K562 (cell line): ENCODE measurements around the gene SLC16A4. TPM values are rescaled to one million over a fixed set of nuclear protein-coding genes. Genes with fewer than 3 reads are reported as not detected.
A peak's percentile ranks its signal among the peaks of the same experiment; 100 is the strongest.

Experiments
- ARID3A ChIP-seq: IDR thresholded peaks from 2 replicates; pipeline ENCODE4 v1.6.1; 2012; ENCODE audit warnings: low read depth, low read length, improper control_type of control experiment, borderline replicate concordance
- FOSL1 ChIP-seq: fragments of 200-800 bp; sonication (Bioruptor generic); conservative IDR thresholded peaks from 2 replicates; pipeline ENCODE4 v1.6.1; 2016; ENCODE audit warnings: missing genetic modification characterization, missing compliant biosample characterization
- FOXP1 ChIP-seq: sonication (generic); formaldehyde crosslinking; IDR thresholded peaks from 2 replicates; pipeline ENCODE4 v1.8.0; 2022; ENCODE audit warnings: mild to moderate bottlenecking, missing genetic modification reagents
- IFI16 ChIP-seq: fragments of 250-450 bp; sonication (Bioruptor Pico); IDR thresholded peaks from 2 replicates; pipeline ENCODE4 v2.1.2; 2022; ENCODE audit warnings: mild to moderate bottlenecking, inconsistent platforms
- MEIS2 ChIP-seq: fragments of 450-650 bp; IDR thresholded peaks from 2 replicates; pipeline ENCODE4 v1.6.1; 2014; ENCODE audit warnings: mild to moderate bottlenecking; ENCODE audit not compliant: partially characterized antibody
- NCOR1 ChIP-seq: fragments of 450-650 bp; IDR thresholded peaks from 2 replicates; pipeline ENCODE4 v1.6.1; 2016; ENCODE audit warnings: mild to moderate bottlenecking, moderate library complexity
- POLR2AphosphoS2 ChIP-seq: IDR thresholded peaks from 2 replicates; pipeline ENCODE4 v1.6.1; 2012; ENCODE audit warnings: low read length, improper control_type of control experiment
- RB1 ChIP-seq: fragments of 450-650 bp; IDR thresholded peaks from 2 replicates; pipeline ENCODE4 v1.6.1; 2017; ENCODE audit warnings: low read depth, mild to moderate bottlenecking
- TAF15 ChIP-seq: fragments of 200-400 bp; formaldehyde crosslinking; IDR thresholded peaks from 2 replicates; pipeline ENCODE4 v1.6.1; 2017; ENCODE audit warnings: mild to moderate bottlenecking, low read depth, low read length, moderate library complexity
- TBP ChIP-seq: optimal IDR thresholded peaks from 2 replicates; pipeline ENCODE3; 2011; ENCODE audit warnings: low read depth, low read length, improper control_type of control experiment
- WHSC1 ChIP-seq: IDR thresholded peaks from one replicate; pipeline ENCODE4 v1.6.1; 2012; ENCODE audit warnings: low read length, control low read depth, inconsistent platforms
- ZFP1 ChIP-seq: fragments of 450-650 bp; formaldehyde crosslinking; IDR thresholded peaks from 2 replicates; pipeline ENCODE4 v1.4.0; 2020; ENCODE audit warnings: mild to moderate bottlenecking, mixed read lengths
- ZFP91 ChIP-seq: sonication (generic); formaldehyde crosslinking; IDR thresholded peaks from 2 replicates; pipeline ENCODE4 v1.8.0; 2022; ENCODE audit warnings: mild to moderate bottlenecking, missing genetic modification reagents
- ZKSCAN8 ChIP-seq: fragments of 200-800 bp; sonication (Bioruptor generic); IDR thresholded peaks from 2 replicates; pipeline ENCODE4 v1.6.1; 2016; ENCODE audit warnings: missing genetic modification characterization, missing compliant biosample characterization
- ZMIZ1 ChIP-seq, 2 experiments: fragments of 150-350 bp in 1 of 2; IDR thresholded peaks; 2 replicates each; pipeline ENCODE4 v1.6.1; 2012 to 2016; ENCODE audit warnings: low read depth in 2 of 2, low read length in 2 of 2, mild to moderate bottlenecking in 1 of 2, moderate library complexity in 1 of 2
- ZNF274 ChIP-seq: IDR thresholded peaks from 2 replicates; pipeline ENCODE4 v1.6.1; 2011; ENCODE audit warnings: low read depth, mild to moderate bottlenecking, low read length, moderate library complexity, borderline replicate concordance
- ZNF639 ChIP-seq, 2 experiments: fragments of 200-800 bp in 1 of 2; sonication (Bioruptor generic) in 1 of 2; sonication (generic) in 1 of 2; formaldehyde crosslinking in 1 of 2; IDR thresholded peaks in 1 of 2; conservative IDR thresholded peaks in 1 of 2; 2 replicates each; pipeline versions ENCODE4 v1.5.0 to v1.6.1; 2016 to 2020; ENCODE audit warnings: missing compliant biosample characterization in 1 of 2, missing genetic modification characterization in 1 of 2, missing genetic modification reagents in 1 of 2
- polyA plus RNA-seq, 8 experiments: library from polyadenylated mRNA; depleted of rRNA in 4 of 8; stranded (reverse) in 5 of 8; unstranded in 3 of 8; fragments of >200 nt; fragmentation: Nextera tagmentation in 2 of 8; fragmentation: Illumina TruSeq in 1 of 8; extraction: Ambion mirVana in 2 of 8; extraction: Trizol in 1 of 8; gene quantifications; 2 replicates each; pipeline versions ENCODE4 v1.2.1 to v1.2.3, GENCODE V29; 2011 to 2014; ENCODE audit warnings: inconsistent platforms in 1 of 8, missing spikeins in 1 of 8
- total RNA-seq, 7 experiments: library from RNA; depleted of rRNA in 6 of 7; stranded (reverse); fragments of >200 nt in 6 of 7; fragmentation: Illumina TruSeq in 2 of 7; extraction: Trizol in 2 of 7; gene quantifications; 2 replicates each; pipeline versions ENCODE4 v1.2.1 to v1.2.3, GENCODE V29; 2011 to 2021; ENCODE audit warnings: low replicate concordance in 1 of 7

The SLC16A4 gene
- total and polyA plus RNA-seq, 9 of the 15 experiments (the other 6 are each of a cell fraction or from before 2014, with no cell fraction given): 0.04 to 0.31 (median 0.18) TPM; not detected in 1

DNA sequence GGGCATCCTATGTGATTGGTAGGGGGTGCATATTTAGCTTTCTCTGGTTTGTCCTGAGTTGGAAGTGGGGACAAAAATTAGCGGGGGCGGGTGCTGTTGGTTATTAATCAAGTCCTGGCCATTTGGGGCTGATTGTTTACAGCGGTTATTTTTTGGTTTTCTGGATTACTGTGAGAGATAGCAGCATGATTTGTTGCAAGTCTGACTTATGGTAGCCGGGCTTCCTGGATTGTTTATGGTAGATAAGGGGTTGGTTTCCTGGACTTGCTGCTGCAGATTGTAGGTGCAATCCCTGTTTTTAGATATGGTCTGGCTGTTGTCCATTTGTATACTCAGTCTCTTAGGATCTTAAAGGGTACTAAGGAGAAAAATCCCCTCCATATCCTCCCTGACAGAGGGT, 48.1 kb upstream of the SLC16A4 start (continued):
- TF ChIP-seq ARID3A: no peak
- TF ChIP-seq ZFP91 (CRISPR knock-in tag): no peak
- no peak for TF ChIP-seq IFI16 (CRISPR knock-in tag)
- peak; percentile 33; the same call in 1 of the 2 replicates for TF ChIP-seq FOSL1
- peak in 1 of 2 experiments; percentile 38; a peak in 1 of 4 replicates for TF ChIP-seq ZMIZ1 (IDR thresholded peaks at IDR 0.05; ENCODE audit: low read depth in 2 of 2, low read length in 2 of 2)
- peak; percentile 79 for TF ChIP-seq NCOR1
- TF ChIP-seq ZKSCAN8: no peak; the same call in 1 of the 2 replicates
- TF ChIP-seq FOXP1 (CRISPR knock-in tag): no peak
- TF ChIP-seq TBP: no peak
- TF ChIP-seq TAF15: no peak
- TF ChIP-seq ZFP1 (CRISPR knock-in tag): no peak
- no peak for TF ChIP-seq POLR2AphosphoS2
- TF ChIP-seq ZNF274: no peak
- no peak for TF ChIP-seq WHSC1
- no peak for TF ChIP-seq ZNF639 (CRISPR knock-in tag; conservative IDR thresholded peaks at IDR 0.05 in 1 of 2, IDR thresholded peaks at IDR 0.05 in 1 of 2)
- TF ChIP-seq RB1: no peak
- peak; percentile 96 for TF ChIP-seq MEIS2
